Tibial nerve (tissue), 4 donors: Measurements from ENCODE around the gene ELL. TPM values are rescaled to one million over a fixed set of nuclear protein-coding genes. Genes with fewer than 3 reads are reported as not detected.

Experiments used
- DNase-seq, 2 donors: peaks; one replicate each; pipeline ENCODE4 v3.0.0-alpha.2; 2019; ENCODE audit warnings: low spot score in 2 of 2
- H3K27ac ChIP-seq, 4 donors: fragments of 200-600 bp; sonication (generic) in 3 of 4; one replicate each; pipeline ENCODE4 v1.5.1; 2017 to 2019; ENCODE audit warnings: mild to moderate bottlenecking in 1 of 4
- H3K27me3 ChIP-seq, 2 donors: fragments of 200-600 bp; sonication (generic) in 1 of 2; one replicate each; pipeline versions ENCODE4 v1.5.1 to v1.6.0; 2017 to 2019
- H3K36me3 ChIP-seq, 3 donors: fragments of 200-600 bp; sonication (generic); one replicate each; pipeline ENCODE4 v1.5.1; 2018 to 2019
- H3K4me1 ChIP-seq, 4 donors: fragments of 200-600 bp; sonication (generic) in 3 of 4; one replicate each; pipeline ENCODE4 v1.5.1; 2017 to 2019
- H3K4me3 ChIP-seq, 4 donors: fragments of 200-600 bp; sonication (generic) in 3 of 4; one replicate each; pipeline ENCODE4 v1.5.1; 2017 to 2019; ENCODE audit warnings: mild to moderate bottlenecking in 1 of 4, moderate library complexity in 1 of 4
- H3K9me3 ChIP-seq, 4 donors: fragments of 200-600 bp; sonication (generic) in 3 of 4; one replicate each; pipeline ENCODE4 v1.5.1; 2017 to 2019
- CTCF ChIP-seq, 5 experiments: fragments of 200-600 bp in 3 of 5; fragments of 450-650 bp in 2 of 5; sonication (generic) in 3 of 5; IDR thresholded peaks; one replicate each; pipeline ENCODE4 v1.5.1; 2016 to 2019; ENCODE audit warnings: antibody characterized with exemption in 5 of 5, mild to moderate bottlenecking in 3 of 5, moderate library complexity in 2 of 5
- EP300 ChIP-seq, 2 donors: sonication (generic); formaldehyde crosslinking; IDR thresholded peaks; one replicate each; pipeline ENCODE4 v1.6.1; 2017; ENCODE audit warnings: antibody characterized with exemption in 2 of 2, mild to moderate bottlenecking in 1 of 2
- POLR2A ChIP-seq, 2 donors: fragments of 450-650 bp; IDR thresholded peaks; one replicate each; pipeline ENCODE4 v1.6.1; 2017; ENCODE audit warnings: antibody characterized with exemption in 2 of 2, mild to moderate bottlenecking in 2 of 2, moderate library complexity in 2 of 2
- WGBS, 2 donors: methylation state at CpG; one replicate each; pipeline ENCODE4 v1.1.5; 2018; 5-methylcytosine and 5-hydroxymethylcytosine counted together
- total RNA-seq, 4 donors: library from RNA; depleted of rRNA; stranded (reverse); fragments of >200 nt; gene quantifications; one replicate each; pipeline ENCODE4 v1.1.0, GENCODE V29; 2016

Gene ELL
- total RNA-seq, 4 donors from 2014 or later, result 13.8 to 45.9 (median 26.0) TPM

GRCh38 chr19:18452386-18452785, 69.5 kb downstream of the ELL start:
- WGBS, 2 donors, result 61 to 80% methylated on average over 3 of the region's 3 CpGs

GRCh38 chr19:18450931-18451836, 70.7 kb downstream of the ELL start:
- Histone ChIP-seq H3K27ac (peak overlapping the region in 1 of 4 donors; percentile 20), H3K4me3 (no peak overlapping the region), H3K4me1 (peaks cover 0 to 24% (median 4%) of the 10 kb centered on the region in 4 donors), H3K27me3 (no peaks in the 10 kb centered on the region), H3K36me3 (peaks cover 7 to 81% (median 32%) of the 10 kb centered on the region in 3 donors), H3K9me3 (no peaks in the 10 kb centered on the region)
- 49 to 51% methylated on average over 22 to 23 of the region's 26 CpGs for WGBS, 2 donors
- TF ChIP-seq POLR2A (IDR thresholded peaks at IDR 0.05) (no peak), CTCF (IDR thresholded peaks at IDR 0.05) (peak; percentile 96 to 98 (median 97)), EP300 (IDR thresholded peaks at IDR 0.05) (peak in 1 of 2 donors; percentile 32)
- DNase-seq, result peak; percentile 89 to 95

More at GRCh38 chr19:18452386-18452785, 69.5 kb downstream of the ELL start:
- H3K36me3 ChIP-seq, result peaks cover 7 to 75% (median 25%) of the 10 kb centered on the region in 3 donors
- H3K27ac ChIP-seq, result no peak overlapping the region
- H3K4me1 ChIP-seq, result peaks cover 0 to 29% (median 7%) of the 10 kb centered on the region in 4 donors
- no peak overlapping the region for H3K4me3 ChIP-seq
- no peaks in the 10 kb centered on the region for H3K27me3 ChIP-seq
- TF ChIP-seq EP300 (IDR thresholded peaks at IDR 0.05) (no peak), POLR2A (IDR thresholded peaks at IDR 0.05) (no peak), CTCF (IDR thresholded peaks at IDR 0.05) (no peak)
- no peaks in the 10 kb centered on the region for H3K9me3 ChIP-seq
- no peak for DNase-seq

GRCh38 chr19:18450021-18450930, 71.6 kb downstream of the ELL start:
- no peak for DNase-seq

GRCh38 chr19:18449552-18449951, 72.3 kb downstream of the ELL start:
- Histone ChIP-seq H3K4me1 (peaks cover 0 to 22% (median 4%) of the 10 kb centered on the region in 4 donors), H3K27ac (no peak overlapping the region), H3K36me3 (peaks cover 7 to 84% (median 46%) of the 10 kb centered on the region in 3 donors), H3K4me3 (no peak overlapping the region), H3K9me3 (no peaks in the 10 kb centered on the region), H3K27me3 (no peaks in the 10 kb centered on the region)
- DNase-seq, result no peak
- TF ChIP-seq POLR2A (IDR thresholded peaks at IDR 0.05) (no peak), EP300 (IDR thresholded peaks at IDR 0.05) (no peak), CTCF (IDR thresholded peaks at IDR 0.05) (no peak)
- WGBS, 2 donors, result 91 to 96% methylated on average over 4 to 9 of the region's 14 CpGs

More at GRCh38 chr19:18450021-18450930, 71.6 kb downstream of the ELL start:
- Histone ChIP-seq H3K27ac (peak overlapping the region in 1 of 4 donors; percentile 20), H3K4me1 (peaks cover 0 to 22% (median 4%) of the 10 kb centered on the region in 4 donors), H3K4me3 (no peak overlapping the region), H3K9me3 (no peaks in the 10 kb centered on the region), H3K27me3 (no peaks in the 10 kb centered on the region), H3K36me3 (peaks cover 7 to 83% (median 40%) of the 10 kb centered on the region in 3 donors)
- TF ChIP-seq CTCF (IDR thresholded peaks at IDR 0.05), result no peak
- TF ChIP-seq POLR2A (IDR thresholded peaks at IDR 0.05), result no peak
- TF ChIP-seq EP300 (IDR thresholded peaks at IDR 0.05), result no peak
- 66 to 83% methylated on average over 17 to 32 of the region's 33 CpGs for WGBS, 2 donors
